IPS-18c (cell line): ENCODE results near the gene PRKAR2B.
"Not testable (repeated sequence)": the region's sequence is repeated elsewhere in the genome, so short reads cannot be mapped to it uniquely, and the experiment has no call there.

Experiments used
- H3K4me3 ChIP-seq: 2 replicates; pipeline ENCODE4 v1.7.0; 2013; ENCODE audit warnings: low read depth, mild to moderate bottlenecking, low read length, moderate library complexity; ENCODE audit not compliant: insufficient read depth
- H3K9me3 ChIP-seq: one replicate; pipeline ENCODE4 v1.6.1; 2013; ENCODE audit warnings: mild to moderate bottlenecking, low read length, moderate library complexity; ENCODE audit not compliant: control insufficient read depth, insufficient read depth

The PRKAR2B gene

DNA sequence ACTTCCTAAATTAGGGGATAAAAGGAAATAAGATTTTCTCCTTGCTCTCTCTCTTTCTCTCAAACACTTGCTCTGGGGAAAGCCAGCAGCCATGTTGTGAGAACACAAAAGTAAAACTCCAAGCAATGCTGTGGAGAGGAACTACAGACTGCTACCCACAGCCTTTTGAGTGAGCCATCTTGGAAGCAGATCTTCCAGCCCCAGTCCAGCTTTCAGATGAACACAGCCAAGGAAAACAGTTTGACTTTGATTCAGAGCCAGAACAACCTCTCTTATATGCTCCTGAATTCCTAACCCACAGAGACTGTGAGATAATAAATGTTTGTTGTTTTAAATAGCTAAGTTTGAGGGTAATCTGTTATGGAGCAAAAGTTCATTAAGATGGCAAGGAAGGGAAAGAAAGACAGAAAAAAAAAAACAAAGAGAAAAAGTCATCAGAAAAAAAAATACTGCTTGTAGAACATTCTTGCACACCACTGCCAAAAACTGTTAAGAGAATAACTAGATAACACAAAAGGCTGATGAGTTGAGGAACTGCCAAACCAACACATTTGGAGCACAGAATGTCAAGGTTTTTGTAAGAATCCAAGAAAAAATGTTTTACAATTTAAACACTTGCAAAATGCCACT lies 20.9 kb upstream of the PRKAR2B start:
- H3K9me3 ChIP-seq = no peaks in the 10 kb centered on the region
- no peak overlapping the region for H3K4me3 ChIP-seq

DNA sequence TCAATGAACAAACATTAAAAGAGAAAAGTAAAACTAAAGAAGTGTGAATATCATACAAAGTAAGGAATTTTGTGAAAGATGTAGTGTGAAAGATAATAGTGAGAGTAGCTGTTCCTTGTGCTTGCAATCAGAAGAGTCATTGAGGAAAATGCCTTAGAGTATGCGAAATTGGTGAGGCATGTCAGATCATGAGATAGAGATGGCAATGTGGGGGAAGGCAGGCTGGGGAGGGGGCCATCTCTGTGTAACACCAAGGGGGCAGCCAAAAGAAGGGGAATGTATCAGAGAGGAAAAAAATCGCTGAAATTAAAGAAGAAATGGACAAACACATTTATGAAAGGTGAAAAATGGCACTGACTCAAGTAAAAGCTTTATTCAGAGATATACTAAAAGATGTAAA lies 19.6 kb upstream of the PRKAR2B start:
- Histone ChIP-seq H3K9me3 (no peaks in the 10 kb centered on the region), H3K4me3 (no peak overlapping the region)

DNA sequence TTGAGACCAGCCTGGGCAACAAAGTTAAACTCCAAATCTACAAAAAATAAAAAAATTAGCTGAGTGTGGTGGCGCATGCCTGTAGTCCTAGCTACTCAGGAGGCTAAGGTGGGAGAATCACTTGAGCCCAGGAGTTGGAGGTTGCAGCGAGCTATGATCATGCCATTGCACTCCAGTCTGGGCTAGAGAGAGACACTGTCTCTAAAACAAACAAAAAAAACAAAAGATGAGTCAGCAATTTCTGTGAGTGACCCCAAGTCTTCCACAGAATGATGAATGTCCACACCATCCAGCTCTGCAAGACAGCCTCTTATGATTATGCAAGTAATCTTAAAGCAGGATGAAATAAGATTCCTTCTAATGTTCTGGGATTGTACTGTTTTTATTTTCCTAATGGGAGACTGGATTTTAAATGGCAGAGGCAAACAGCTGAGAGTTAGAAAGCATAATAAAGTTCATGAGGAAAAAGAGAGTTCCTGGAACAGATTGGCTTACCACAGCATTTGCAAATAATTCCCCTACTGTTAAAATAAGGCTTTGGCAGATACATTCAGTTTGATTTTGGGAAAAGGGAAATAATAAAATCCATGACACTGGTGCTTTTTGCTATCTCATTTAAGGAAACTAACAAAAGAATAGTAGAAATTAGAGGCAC lies 18.9 kb upstream of the PRKAR2B start:
- Histone ChIP-seq H3K9me3 (no peaks in the 10 kb centered on the region), H3K4me3 (no peak overlapping the region)

DNA sequence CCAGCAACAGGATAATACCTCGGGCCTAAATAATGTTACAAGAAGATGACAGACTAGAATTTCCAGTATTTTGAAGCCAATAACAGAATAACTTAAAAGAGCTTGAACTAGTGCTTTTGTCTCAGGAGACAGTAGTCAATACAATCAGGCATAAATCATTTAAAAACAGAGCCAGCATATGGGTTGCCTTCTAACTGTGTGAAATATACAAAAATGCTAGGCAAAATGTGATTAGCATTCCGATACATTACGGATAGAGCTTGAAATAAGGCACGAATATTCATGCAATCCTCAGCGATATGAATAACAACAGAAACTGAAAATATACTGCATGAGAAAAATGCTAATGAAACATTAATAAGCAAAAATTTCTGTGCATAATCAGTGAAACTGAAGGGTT lies 18.3 kb upstream of the PRKAR2B start:
- Histone ChIP-seq H3K9me3 (no peaks in the 10 kb centered on the region), H3K4me3 (no peak overlapping the region)

DNA sequence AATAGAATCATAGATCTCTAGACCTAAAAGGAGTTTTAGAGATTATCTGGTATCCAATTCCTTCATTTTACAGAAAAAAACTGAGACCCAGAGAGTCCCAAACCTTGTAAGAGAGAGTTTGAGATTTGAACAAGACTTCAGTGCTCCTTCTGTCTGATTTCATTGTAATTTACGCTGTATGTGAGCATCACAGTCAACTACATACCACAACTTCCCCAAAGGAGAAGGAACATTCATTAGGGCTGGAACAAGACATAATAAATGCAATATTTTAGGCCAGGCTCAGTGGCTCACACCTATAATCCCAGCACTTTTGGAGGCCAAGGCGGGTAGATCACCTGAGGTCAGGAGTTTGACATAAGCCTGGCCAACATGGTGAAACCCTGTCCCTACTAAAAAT lies 17.3 kb upstream of the PRKAR2B start:
- Histone ChIP-seq H3K9me3 (no peaks in the 10 kb centered on the region), H3K4me3 (no peak overlapping the region)

DNA sequence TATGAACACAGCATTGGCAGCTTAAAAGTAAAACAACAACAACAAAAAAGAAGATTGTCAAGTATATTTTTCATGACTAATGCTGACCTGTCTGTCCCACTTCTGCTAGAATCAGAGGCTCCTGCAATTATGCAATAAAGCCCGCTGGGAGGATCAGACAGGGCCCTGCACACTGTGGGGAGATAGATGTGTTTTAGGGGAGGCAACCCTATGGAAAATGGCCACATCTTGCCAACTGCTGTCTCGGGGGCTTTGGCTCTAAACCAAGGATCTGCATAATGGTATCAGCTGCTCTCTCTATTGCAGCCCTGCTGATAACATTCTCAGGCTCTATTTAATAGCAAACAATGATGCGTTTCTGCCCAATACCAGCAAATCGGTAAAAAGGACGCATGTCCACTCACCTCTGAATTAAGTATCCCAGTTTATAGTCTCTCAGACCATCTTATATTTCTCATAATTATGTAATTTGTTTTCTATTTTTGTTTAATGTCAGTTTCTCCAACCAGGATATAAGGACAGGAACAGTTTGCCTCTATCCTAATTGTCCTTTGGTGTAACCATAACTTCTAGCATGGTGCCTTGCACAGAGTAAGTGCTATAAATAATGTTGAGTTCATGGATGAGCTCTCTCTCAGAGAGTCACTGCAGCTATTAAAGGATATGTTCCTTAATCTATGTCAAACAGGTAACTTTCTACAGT lies 15.3 kb upstream of the PRKAR2B start:
- H3K9me3 ChIP-seq = no peaks in the 10 kb centered on the region

DNA sequence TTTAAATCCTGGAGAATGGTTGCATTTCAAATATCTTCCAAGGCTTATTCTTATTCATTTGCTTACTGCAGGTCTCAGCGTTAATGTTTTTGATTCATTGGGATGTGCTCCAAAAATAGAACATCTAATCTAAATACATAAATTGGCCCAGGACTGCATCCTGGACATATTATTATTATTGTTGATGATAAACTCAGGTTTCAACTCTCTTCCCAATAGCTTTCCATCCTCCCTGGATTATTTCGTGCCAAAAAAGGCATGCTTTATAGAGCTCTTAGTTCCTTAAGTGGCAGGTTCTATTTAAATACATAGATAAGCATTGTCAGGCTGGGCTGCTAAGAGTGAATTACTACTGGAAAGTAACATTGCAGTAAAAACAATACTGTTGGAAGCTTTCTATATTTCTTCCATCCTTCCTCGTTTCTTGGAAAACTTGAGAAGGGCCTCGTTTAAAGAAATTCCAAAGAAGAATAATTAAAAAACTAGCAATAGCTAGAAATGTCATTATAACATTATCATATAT lies 14.7 kb upstream of the PRKAR2B start:
- Histone ChIP-seq H3K9me3 (no peaks in the 10 kb centered on the region), H3K4me3 (no peak overlapping the region)

More for the DNA sequence above, 15.3 kb upstream of the PRKAR2B start:
- no peak overlapping the region for H3K4me3 ChIP-seq

DNA sequence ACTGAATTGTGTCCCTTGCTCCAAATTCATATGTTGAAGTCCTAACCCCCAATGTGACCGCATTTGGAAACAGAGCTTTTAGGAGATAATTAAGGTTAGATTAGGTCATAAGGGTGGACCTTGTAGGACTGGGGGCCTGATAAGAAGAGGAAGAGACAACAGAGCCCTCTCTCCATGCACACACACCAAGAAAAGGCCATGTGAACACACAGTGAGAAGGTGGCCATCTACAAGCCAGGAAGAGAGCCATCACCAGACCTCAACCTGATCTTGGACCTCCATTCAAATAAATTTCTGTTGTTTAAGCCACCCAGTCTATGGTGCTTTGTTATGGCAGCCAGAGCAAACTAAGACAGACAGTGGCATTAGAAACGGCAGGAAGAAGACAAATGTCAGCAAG lies 12.5 kb upstream of the PRKAR2B start:
- H3K4me3 ChIP-seq = no peak overlapping the region
- no peaks in the 10 kb centered on the region for H3K9me3 ChIP-seq

DNA sequence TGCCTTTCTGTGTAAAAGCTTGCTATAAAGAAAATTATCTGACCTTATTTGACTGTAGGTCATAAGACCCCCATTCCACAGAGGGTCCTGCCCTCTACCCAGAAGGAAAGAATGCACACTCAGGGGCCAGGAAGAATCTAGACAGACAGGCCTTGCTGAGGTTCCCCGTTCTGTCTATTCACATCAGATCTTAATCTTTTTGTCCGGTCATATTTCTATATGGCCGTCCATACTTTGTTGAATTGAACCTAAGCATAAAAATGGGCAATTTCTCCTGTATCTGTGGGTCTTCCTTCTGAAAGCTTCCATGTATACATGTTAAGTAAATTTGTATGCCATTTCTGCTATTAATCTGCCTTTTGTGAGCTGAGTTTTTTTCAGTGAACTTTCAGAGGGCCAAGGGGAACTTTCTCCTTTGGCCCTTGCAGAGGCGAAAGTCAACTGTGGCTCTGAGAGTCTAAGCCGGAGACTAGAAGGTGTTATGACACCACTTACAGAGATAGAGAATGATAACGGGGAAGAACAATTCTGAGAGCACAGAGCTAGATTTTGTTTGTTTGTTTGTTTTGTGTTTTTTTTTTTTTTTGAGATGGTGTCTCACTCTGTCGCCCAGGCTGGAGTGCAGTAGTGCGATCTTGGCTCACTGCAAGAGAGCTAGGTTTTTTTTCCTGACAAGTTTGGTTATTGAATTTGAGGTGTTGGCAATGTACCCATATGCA lies 11.6 kb upstream of the PRKAR2B start:
- no peak overlapping the region for H3K4me3 ChIP-seq
- no peaks in the 10 kb centered on the region for H3K9me3 ChIP-seq

DNA sequence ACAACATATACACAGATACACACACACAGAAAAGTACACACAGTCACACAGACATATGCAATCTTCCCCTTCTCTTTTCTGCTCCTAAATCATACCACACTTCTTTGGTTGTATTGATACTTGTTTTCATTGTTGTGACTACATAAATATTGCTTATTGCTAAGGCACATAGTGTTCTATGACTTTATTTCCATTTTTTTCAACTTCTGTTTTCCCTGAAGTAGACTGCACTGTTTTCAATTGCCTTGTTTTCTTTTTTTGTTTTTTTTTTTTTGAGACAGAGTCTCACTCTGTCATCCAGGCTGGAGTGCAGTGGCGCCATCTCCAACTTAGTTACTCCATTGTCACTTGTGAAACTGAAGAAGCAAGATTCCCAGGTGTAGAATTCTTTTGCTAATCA lies 10.0 kb upstream of the PRKAR2B start:
- Histone ChIP-seq H3K9me3 (no peaks in the 10 kb centered on the region), H3K4me3 (no peak overlapping the region)

DNA sequence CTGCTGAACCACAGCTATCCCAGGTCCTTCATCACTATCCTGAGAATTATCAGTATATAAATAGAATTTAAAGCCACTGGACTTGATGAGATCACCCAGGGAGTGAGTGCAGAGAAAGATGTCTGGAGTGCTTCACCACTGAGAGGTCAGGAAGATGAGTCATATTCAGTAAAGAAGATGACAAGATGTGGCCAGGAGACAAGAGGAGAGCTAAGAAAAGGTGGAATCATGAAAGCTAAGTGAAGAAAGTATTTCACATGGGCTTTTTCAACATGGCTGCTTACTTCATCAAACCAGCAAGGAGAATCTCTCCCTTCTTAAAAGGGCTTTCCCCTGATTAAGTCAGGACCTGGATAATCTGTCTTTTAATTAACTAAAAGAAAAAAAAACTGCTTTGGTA lies 9.1 kb upstream of the PRKAR2B start:
- H3K4me3 ChIP-seq = no peak overlapping the region

DNA sequence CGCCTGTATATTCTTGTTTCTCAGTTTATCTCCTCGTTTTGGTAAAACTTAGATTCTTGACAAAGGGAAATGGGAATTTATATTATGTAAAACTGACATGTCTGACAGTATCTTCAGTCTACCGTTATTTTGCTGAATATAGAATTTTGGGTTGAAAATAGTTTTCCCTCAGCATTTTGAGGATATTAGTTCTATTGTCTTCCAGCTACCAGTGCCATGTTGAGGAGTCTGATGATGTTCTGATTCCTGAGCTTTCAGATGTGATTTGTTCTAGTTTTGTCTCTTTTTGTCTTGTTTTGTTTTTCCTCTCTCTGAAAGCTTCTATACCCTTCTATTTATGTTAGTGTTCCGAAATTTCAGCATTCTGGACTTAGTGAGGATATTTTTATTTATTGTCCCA lies 8.0 kb upstream of the PRKAR2B start:
- no peaks in the 10 kb centered on the region for H3K9me3 ChIP-seq
- H3K4me3 ChIP-seq = no peak overlapping the region

More for the DNA sequence above, 9.1 kb upstream of the PRKAR2B start:
- H3K9me3 ChIP-seq = no peaks in the 10 kb centered on the region

DNA sequence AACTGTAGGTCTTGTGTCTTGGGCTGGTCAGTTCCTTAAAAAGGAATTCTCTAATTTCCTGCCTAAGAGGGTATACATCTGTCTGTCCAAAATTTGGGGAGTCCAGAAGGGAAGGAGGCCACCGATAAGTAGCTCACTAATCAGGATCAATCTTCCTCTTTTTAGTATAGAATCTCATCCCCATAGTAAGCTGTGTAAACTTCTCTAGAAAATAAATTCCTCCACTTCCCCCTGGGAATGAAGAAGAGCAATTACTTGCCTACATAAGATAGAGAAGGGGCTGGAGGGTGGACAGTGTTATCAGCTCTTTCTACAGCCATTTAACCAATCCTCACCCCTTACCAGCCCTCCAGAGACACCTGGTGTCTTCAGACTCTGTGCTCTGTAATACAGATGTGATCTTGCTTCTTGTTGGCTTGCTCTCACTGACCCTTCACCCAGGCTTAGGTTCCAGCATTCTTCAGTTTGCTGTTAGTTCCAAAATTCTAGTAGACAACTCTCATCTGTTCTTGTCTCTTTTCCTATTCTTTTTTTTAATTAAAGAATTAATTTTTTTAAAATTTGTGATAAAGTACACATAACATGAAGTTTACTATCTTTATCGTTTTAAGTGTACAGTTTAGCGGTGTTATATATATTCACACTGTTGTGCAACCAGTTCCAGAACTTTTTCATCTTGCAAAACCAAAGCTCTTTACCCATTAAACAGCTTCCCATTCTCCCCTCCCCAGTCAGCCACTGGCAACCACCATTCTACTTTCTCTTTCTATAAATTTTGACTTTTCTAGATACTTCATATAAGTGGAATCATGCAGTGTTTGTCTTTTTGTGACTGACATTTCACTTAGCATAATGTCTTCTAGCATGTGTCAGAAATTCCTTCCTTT lies 6.5 kb upstream of the PRKAR2B start:
- H3K4me3 ChIP-seq = no peak overlapping the region; the same call in 1 of the 2 replicates
- H3K9me3 ChIP-seq = no peaks in the 10 kb centered on the region

DNA sequence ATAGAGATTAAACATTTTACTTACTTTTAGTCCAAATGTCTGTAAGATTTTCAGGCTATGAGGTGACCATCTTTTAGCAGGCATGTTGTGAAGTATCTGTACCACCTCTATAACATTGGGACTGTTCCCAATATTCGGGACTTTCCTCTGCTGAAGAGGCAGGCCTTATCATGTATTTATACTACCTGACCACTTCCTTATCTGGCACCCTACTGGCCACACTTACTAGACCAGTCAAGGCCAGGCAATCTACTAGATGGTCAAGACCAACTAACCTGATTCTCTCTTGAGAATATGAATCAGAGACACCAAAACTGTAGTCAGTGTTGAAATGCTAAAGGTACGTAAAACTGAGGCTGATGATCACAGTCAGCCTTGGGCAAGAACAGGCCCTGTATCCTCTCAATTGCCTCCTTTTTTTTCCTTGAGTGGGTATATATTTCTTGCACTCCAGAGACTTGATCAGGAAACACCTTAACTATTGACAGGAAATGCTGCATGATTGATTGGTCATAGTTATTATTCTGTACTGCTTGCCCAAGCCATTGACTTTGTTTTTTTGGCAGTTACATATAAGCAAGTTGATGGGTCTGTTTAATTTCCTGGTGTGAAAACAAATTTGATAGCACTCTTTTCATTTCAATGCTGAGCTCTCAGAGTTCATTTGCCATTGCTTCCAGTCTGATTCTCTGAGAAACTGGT lies 5.2 kb upstream of the PRKAR2B start:
- no peaks in the 10 kb centered on the region for H3K9me3 ChIP-seq
- H3K4me3 ChIP-seq = no peak overlapping the region

DNA sequence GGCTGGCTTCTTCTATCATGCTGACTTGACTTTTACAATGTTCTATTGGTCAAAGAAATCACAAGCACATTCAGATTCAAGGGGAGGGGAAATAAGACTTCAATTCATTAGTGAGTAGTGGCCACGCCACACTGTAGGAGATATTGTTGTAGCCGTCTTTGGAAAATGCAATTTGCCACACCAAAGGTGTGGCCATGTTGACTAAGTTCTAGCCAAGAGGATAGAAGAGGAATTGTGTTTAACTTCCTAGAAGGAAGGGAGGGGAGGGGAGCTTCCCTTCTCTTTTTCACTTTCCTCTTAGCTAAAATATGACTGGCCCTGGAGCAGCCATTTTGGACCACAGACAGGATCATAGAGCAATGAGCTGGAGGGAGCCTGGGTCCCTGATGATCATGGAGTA lies 3.4 kb upstream of the PRKAR2B start:
- Histone ChIP-seq H3K4me3 (no peak overlapping the region), H3K9me3 (no peaks in the 10 kb centered on the region)

DNA sequence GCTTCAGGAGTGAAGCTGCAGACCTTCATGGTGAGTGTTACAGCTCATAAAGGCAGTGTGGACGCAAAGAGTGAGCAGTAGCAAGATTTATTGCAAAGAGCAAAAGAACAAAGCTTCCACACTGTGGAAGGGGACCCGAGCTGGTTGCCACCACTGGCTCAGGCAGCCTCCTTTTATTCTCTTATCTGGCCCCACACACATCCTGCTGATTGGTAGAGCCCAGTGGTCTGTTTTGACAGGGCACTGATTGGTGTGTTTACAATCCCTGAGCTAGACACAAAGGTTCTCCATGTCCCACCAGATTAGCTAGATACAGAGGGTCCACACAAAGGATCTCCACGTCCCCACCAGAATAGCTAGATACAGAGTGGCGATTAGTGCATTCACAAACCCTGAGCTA lies 2.7 kb upstream of the PRKAR2B start:
- not testable (repeated sequence) for H3K4me3 ChIP-seq, H3K9me3 ChIP-seq
